22Rv1 (cell line): ENCODE measurements around the gene SPINK1.

Experiments
- ZFX ChIP-seq: fragments of 450-650 bp; IDR thresholded peaks from 2 replicates; pipeline ENCODE4 v1.6.1; 2017; ENCODE audit warnings: antibody characterized with exemption, borderline replicate concordance
- TF ChIP-seq, protein P1 (sequence below): fragments of 450-650 bp; IDR thresholded peaks from 2 replicates; pipeline ENCODE4 v1.5.1; 2017; ENCODE audit warnings: mild to moderate bottlenecking

DNA sequence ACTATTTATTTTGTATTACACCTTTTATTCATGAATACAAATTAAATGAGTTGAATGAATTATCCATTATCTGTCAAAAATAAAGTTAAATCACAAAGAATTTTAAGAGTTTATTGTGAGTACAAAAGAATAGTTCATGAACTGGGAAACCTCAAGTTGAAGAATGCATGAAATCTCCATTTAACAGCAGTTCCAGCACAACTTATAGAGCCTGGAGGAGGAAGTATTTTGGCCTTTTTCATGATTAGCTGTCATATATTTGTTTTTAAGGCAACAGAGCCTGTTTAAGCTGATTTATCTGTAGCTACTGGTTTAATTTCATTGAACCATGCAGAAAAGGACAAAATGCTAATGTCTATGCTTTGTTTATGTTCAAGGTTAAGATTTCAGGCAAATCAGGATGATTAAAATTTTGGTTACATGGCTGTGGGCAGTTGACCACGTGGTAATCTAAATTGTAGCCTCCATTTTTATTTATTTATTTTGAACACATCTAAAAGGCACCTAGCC lies 12.2 kb downstream of the SPINK1 start:
- TF ChIP-seq, protein P1, sequence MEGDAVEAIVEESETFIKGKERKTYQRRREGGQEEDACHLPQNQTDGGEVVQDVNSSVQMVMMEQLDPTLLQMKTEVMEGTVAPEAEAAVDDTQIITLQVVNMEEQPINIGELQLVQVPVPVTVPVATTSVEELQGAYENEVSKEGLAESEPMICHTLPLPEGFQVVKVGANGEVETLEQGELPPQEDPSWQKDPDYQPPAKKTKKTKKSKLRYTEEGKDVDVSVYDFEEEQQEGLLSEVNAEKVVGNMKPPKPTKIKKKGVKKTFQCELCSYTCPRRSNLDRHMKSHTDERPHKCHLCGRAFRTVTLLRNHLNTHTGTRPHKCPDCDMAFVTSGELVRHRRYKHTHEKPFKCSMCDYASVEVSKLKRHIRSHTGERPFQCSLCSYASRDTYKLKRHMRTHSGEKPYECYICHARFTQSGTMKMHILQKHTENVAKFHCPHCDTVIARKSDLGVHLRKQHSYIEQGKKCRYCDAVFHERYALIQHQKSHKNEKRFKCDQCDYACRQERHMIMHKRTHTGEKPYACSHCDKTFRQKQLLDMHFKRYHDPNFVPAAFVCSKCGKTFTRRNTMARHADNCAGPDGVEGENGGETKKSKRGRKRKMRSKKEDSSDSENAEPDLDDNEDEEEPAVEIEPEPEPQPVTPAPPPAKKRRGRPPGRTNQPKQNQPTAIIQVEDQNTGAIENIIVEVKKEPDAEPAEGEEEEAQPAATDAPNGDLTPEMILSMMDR = no peak
- TF ChIP-seq ZFX = no peak
